GM06990 (cell line): ENCODE results near the gene LDAH.

Experiments used
- DNase-seq: peaks from one replicate; pipeline ENCODE4 v3.0.0-alpha.2; 2011; ENCODE audit not compliant: insufficient read length; ENCODE audit errors: extremely low read depth
- H3K27me3 ChIP-seq: replicated peaks from 2 replicates; pipeline ENCODE4 v1.6.0; 2011; ENCODE audit warnings: low read length; ENCODE audit not compliant: control insufficient read depth, insufficient read depth
- H3K36me3 ChIP-seq: 2 replicates; pipeline ENCODE4 v1.5.1; 2011; ENCODE audit warnings: low read length; ENCODE audit not compliant: control insufficient read depth, insufficient read depth
- H3K4me3 ChIP-seq: replicated peaks from 2 replicates; pipeline ENCODE4 v1.5.1; 2011; ENCODE audit warnings: low read depth, mild to moderate bottlenecking, control low read depth, low read length
- CTCF ChIP-seq: IDR thresholded peaks from 2 replicates; pipeline ENCODE4 v1.5.1; 2011; ENCODE audit warnings: low read length, control low read depth, mild to moderate bottlenecking, inconsistent platforms; ENCODE audit not compliant: insufficient read depth, poor library complexity, severe bottlenecking

The LDAH gene

GRCh38 chr2:20759487-20759886 is 63.4 kb downstream of the LDAH start:
- no peaks in the 10 kb centered on the region for H3K27me3 ChIP-seq
- H3K4me3 ChIP-seq, result no peak overlapping the region
- H3K36me3 ChIP-seq, result peaks cover 5% of the 10 kb centered on the region
- no peak for DNase-seq
- no peak for TF ChIP-seq CTCF

GRCh38 chr2:20758997-20759396 is 63.9 kb downstream of the LDAH start:
- peaks cover 5% of the 10 kb centered on the region; the same call in 1 of the 2 replicates for H3K36me3 ChIP-seq
- H3K27me3 ChIP-seq, result no peaks in the 10 kb centered on the region
- no peak for TF ChIP-seq CTCF
- H3K4me3 ChIP-seq, result no peak overlapping the region
- no peak for DNase-seq

GRCh38 chr2:20757405-20758090 is 65.4 kb downstream of the LDAH start:
- Histone ChIP-seq H3K27me3 (no peaks in the 10 kb centered on the region), H3K36me3 (peaks cover 5% of the 10 kb centered on the region; the same call in 1 of the 2 replicates), H3K4me3 (no peak overlapping the region)
- no peak for TF ChIP-seq CTCF
- DNase-seq, result no peak

GRCh38 chr2:20755132-20755800 is 67.6 kb downstream of the LDAH start:
- TF ChIP-seq CTCF, result no peak
- DNase-seq, result no peak
- Histone ChIP-seq H3K36me3 (peaks cover 1% of the 10 kb centered on the region; the same call in 1 of the 2 replicates), H3K4me3 (no peak overlapping the region), H3K27me3 (no peaks in the 10 kb centered on the region)

- Histone ChIP-seq H3K27me3 (no peaks in the 10 kb centered on the region), H3K36me3 (peaks cover 1% of the 10 kb centered on the region; the same call in 1 of the 2 replicates), H3K4me3 (no peak overlapping the region)
- DNase-seq, result no peak
- TF ChIP-seq CTCF, result no peak
Observed at GRCh38 chr2:20752293-20752692, 70.6 kb downstream of the LDAH start.
